MM.1S (cell line): ENCODE results near the gene TCERG1L.

Source experiments
- DNase-seq: peaks from one replicate; pipeline ENCODE4 v3.0.0-alpha.2; 2015
- H2AFZ ChIP-seq: fragments of 300-600 bp; sonication (generic); 2 replicates; pipeline ENCODE4 v1.6.0; 2016; ENCODE audit warnings: antibody characterized with exemption, low read length
- H3F3A ChIP-seq: fragments of 300-600 bp; sonication (generic); 2 replicates; pipeline ENCODE4 v1.6.1; 2016; ENCODE audit warnings: mild to moderate bottlenecking, antibody characterized with exemption, low read length, moderate library complexity, mixed read lengths; ENCODE audit not compliant: insufficient read depth
- H3K27ac ChIP-seq: fragments of 300-600 bp; sonication (generic); 2 replicates; pipeline ENCODE4 v1.5.1; 2016; ENCODE audit warnings: mild to moderate bottlenecking, low read length
- H3K27me3 ChIP-seq: fragments of 300-600 bp; sonication (generic); replicated peaks from 2 replicates; pipeline ENCODE4 v1.6.0; 2016; ENCODE audit warnings: low read length; ENCODE audit not compliant: insufficient read depth
- H3K36me3 ChIP-seq: fragments of 300-600 bp; sonication (generic); replicated peaks from 2 replicates; pipeline ENCODE4 v1.6.1; 2016; ENCODE audit warnings: mild to moderate bottlenecking, low read length, mixed read lengths; ENCODE audit not compliant: insufficient read depth
- H3K4me1 ChIP-seq: fragments of 300-600 bp; sonication (generic); 2 replicates; pipeline ENCODE4 v1.6.1; 2016; ENCODE audit warnings: low read length, mixed read lengths
- H3K4me2 ChIP-seq: fragments of 300-600 bp; sonication (generic); 2 replicates; pipeline ENCODE4 v1.6.0; 2016; ENCODE audit warnings: low read depth, low read length
- H3K4me3 ChIP-seq: fragments of 300-600 bp; sonication (generic); 2 replicates; pipeline ENCODE4 v1.5.1; 2016; ENCODE audit warnings: low read length, mixed read lengths
- H3K79me2 ChIP-seq: fragments of 300-600 bp; sonication (generic); 2 replicates; pipeline ENCODE4 v1.6.1; 2016; ENCODE audit warnings: mixed run types, low read length, mixed read lengths
- H3K9ac ChIP-seq: fragments of 300-600 bp; sonication (generic); 2 replicates; pipeline ENCODE4 v1.6.1; 2016; ENCODE audit warnings: low read length, mixed read lengths
- H3K9me2 ChIP-seq: fragments of 300-600 bp; sonication (generic); replicated peaks from 2 replicates; pipeline ENCODE4 v1.6.1; 2016; ENCODE audit warnings: mild to moderate bottlenecking, low read length, mixed read lengths; ENCODE audit not compliant: insufficient read depth
- H3K9me3 ChIP-seq: fragments of 300-600 bp; sonication (generic); replicated peaks from 2 replicates; pipeline ENCODE4 v1.6.1; 2016; ENCODE audit warnings: mild to moderate bottlenecking, low read length, mixed read lengths; ENCODE audit not compliant: insufficient read depth
- H4K20me1 ChIP-seq: fragments of 300-600 bp; sonication (generic); 2 replicates; pipeline ENCODE4 v1.6.1; 2016; ENCODE audit warnings: mild to moderate bottlenecking, low read length, moderate library complexity, mixed read lengths; ENCODE audit not compliant: insufficient read depth
- CTCF ChIP-seq: fragments of 300-600 bp; sonication (generic); IDR thresholded peaks from 2 replicates; pipeline ENCODE4 v1.5.1; 2016; ENCODE audit warnings: antibody characterized with exemption, low read length, mixed read lengths
- EZH2 ChIP-seq: fragments of 300-600 bp; sonication (generic); optimal IDR thresholded peaks from 2 replicates; pipeline ENCODE3; 2017; ENCODE audit warnings: low read depth, mild to moderate bottlenecking, antibody characterized with exemption, low read length, mixed read lengths
- EZH2phosphoT487 ChIP-seq: fragments of 300-600 bp; sonication (generic); IDR thresholded peaks from 2 replicates; pipeline ENCODE4 v1.6.1; 2018; ENCODE audit warnings: antibody characterized with exemption, low read length

The TCERG1L gene

GRCh38 chr10:131219955-131220489 lies 91.5 kb downstream of the TCERG1L start:
- Histone ChIP-seq H3K27ac (no peak overlapping the region), H3K9ac (no peak overlapping the region), H3K36me3 (no peaks in the 10 kb centered on the region), H3F3A (no peaks in the 10 kb centered on the region), H3K9me2 (no peaks in the 10 kb centered on the region), H3K79me2 (no peaks in the 10 kb centered on the region), H3K4me3 (no peak overlapping the region), H3K27me3 (no peaks in the 10 kb centered on the region), H3K4me2 (no peak overlapping the region), H4K20me1 (no peaks in the 10 kb centered on the region), H3K9me3 (no peaks in the 10 kb centered on the region), H2AFZ (no peak overlapping the region), H3K4me1 (no peaks in the 10 kb centered on the region)
- DNase-seq, result no peak
- TF ChIP-seq CTCF (no peak), EZH2 (no peak), EZH2phosphoT487 (no peak)

GRCh38 chr10:131219584-131219886 lies 92.0 kb downstream of the TCERG1L start:
- no peak overlapping the region for H3K9ac ChIP-seq
- H3K4me2 ChIP-seq, result no peak overlapping the region
- TF ChIP-seq EZH2 (no peak), CTCF (no peak), EZH2phosphoT487 (no peak)

GRCh38 chr10:131218811-131219583 lies 92.5 kb downstream of the TCERG1L start:
- Histone ChIP-seq H3K36me3 (no peaks in the 10 kb centered on the region), H3K4me3 (no peak overlapping the region), H3K27ac (no peak overlapping the region), H2AFZ (no peak overlapping the region), H3K9me2 (no peaks in the 10 kb centered on the region), H3K79me2 (no peaks in the 10 kb centered on the region), H3K4me1 (no peaks in the 10 kb centered on the region), H4K20me1 (no peaks in the 10 kb centered on the region), H3K9ac (no peak overlapping the region), H3K27me3 (no peaks in the 10 kb centered on the region), H3K9me3 (no peaks in the 10 kb centered on the region), H3K4me2 (no peak overlapping the region), H3F3A (no peaks in the 10 kb centered on the region)
- DNase-seq, result no peak
- TF ChIP-seq EZH2phosphoT487 (no peak), EZH2 (no peak), CTCF (no peak)

More at GRCh38 chr10:131219584-131219886, 92.0 kb downstream of the TCERG1L start:
- DNase-seq, result no peak
- H3K79me2 ChIP-seq, result no peaks in the 10 kb centered on the region
- H3K9me3 ChIP-seq, result no peaks in the 10 kb centered on the region
- H3K36me3 ChIP-seq, result no peaks in the 10 kb centered on the region
- H3K27ac ChIP-seq, result no peak overlapping the region
- no peak overlapping the region for H3K4me3 ChIP-seq
- H3K27me3 ChIP-seq, result no peaks in the 10 kb centered on the region
- H3K4me1 ChIP-seq, result no peaks in the 10 kb centered on the region
- H3K9me2 ChIP-seq, result no peaks in the 10 kb centered on the region
- no peak overlapping the region for H2AFZ ChIP-seq
- H4K20me1 ChIP-seq, result no peaks in the 10 kb centered on the region
- H3F3A ChIP-seq, result no peaks in the 10 kb centered on the region
